ENCODE data around the gene ITGB3. TPM values are rescaled to one million over a fixed set of nuclear protein-coding genes. Genes with fewer than 3 reads are reported as not detected.

Gene ITGB3
- total and polyA plus RNA-seq, 9 of the 15 experiments (the other 6 are each of a cell fraction or from before 2014, with no cell fraction given) = 0.08 to 2.6 (median 0.62) TPM; not detected in 1

DNA sequence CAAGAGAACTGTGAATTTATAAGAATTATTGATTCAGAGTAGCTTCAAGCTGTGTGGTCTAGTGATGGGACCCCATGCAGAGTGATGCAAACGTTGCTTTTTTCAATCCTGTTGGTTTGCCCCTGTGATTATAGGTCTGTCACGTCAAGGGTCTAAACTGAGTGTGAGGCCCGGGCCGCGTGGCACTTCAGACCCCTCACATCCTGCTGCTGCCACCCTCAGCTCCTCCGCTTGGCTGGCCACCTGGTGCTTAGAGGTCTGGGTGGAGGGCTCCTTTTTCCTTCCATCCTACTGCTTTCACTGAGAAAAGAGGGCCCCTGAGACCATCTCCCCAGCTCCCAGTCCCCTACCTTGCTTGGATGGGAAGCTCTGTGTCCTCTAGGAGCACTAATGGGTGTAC lies 32.5 kb upstream of the ITGB3 start:
- Histone ChIP-seq H3K27ac (ENCODE audit: extremely low read depth, low read depth, low read length) (no peak overlapping the region), H3K36me3 (ENCODE audit: control insufficient read depth, insufficient read depth, low read length) (peaks cover 49% of the 10 kb centered on the region), H3K4me3 (no peak overlapping the region), H3K9me1 (ENCODE audit: control insufficient read depth, insufficient read depth, low read length) (no peaks in the 10 kb centered on the region), H3K9me3 (replicated peaks; ENCODE audit: control insufficient read depth, insufficient read depth, low read depth, low read length) (peaks cover 24% of the 10 kb centered on the region), H3K4me2 (ENCODE audit: insufficient read depth, low read length) (no peak overlapping the region), H2AFZ (ENCODE audit: low read depth, low read length) (no peak overlapping the region), H3K27me3 (ENCODE audit: control insufficient read depth in 2 of 2, insufficient read depth in 2 of 2, low read length in 2 of 2) (no peaks in the 10 kb centered on the region), H4K20me1 (replicated peaks; ENCODE audit: control insufficient read depth, insufficient read depth, low read length) (no peaks in the 10 kb centered on the region), H3K9ac (ENCODE audit: insufficient read depth in 1 of 2, low read depth in 2 of 2, low read length in 2 of 2) (no peak overlapping the region), H3K4me1 (replicated peaks in 1 of 2; ENCODE audit: control insufficient read depth in 2 of 2, insufficient read depth in 2 of 2, low read length in 2 of 2) (peaks cover 31 to 43% of the 10 kb centered on the region in 2 experiments; a peak in 4 of 5 replicates), H3K79me2 (ENCODE audit: control insufficient read depth, insufficient read depth, low read length) (peaks cover 12% of the 10 kb centered on the region; the same call in 2 of the 3 replicates)
- intact Hi-C loops (cut with micrococcal nuclease) = no loop called here
- ChIA-PET CTCF (ENCODE audit: low intra/inter-chr PET ratio) (no interaction called here), POLR2A (interaction anchor here (0.6 to 0.7 kb wide), 2 partner anchors 14 to 198 kb away, joined by 3 to 5 read pairs; no protein-coding TSS in a partner anchor)
- ATAC-seq (no peak), DNase-seq (ENCODE audit: extremely low read depth in 1 of 4, low spot score in 3 of 4) (no peak), FAIRE-seq (no peak)
- in situ Hi-C loops (cut with MboI) = loop anchor here (10.0 kb wide), 1 partner anchor 394 kb away; no protein-coding TSS in a partner anchor
- TF ChIP-seq ZNF133 (CRISPR knock-in tag; IDR thresholded peaks at IDR 0.05) = no peak
- no peak for TF ChIP-seq CHD2 (IDR thresholded peaks at IDR 0.05; ENCODE audit: low read depth, low read length)
- no TSS peak for BruUV-seq (replicated peaks)
- WGBS (ENCODE audit: insufficient coverage, low coverage, missing lambda C conversion rate) = 89% methylated on average over 6 of the region's 6 CpGs

DNA sequence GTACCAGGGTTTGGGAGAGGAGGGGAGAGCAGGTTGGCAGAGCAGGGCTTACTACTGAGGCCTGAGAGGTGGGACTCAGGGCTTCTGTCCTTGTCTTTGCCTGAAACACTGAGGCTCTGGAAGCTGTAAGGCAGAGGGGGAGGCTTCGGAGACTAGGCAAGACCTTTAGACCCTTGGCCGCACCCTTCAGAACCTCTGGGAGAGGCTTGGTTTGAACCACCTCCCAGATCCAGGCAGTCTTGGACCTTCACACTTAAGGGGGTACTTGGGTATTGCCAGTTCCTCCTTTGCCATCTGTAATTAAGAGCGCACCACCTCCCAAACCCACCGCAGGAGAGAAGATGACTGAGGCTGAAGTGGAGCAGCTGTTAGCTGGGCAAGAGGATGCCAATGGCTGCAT lies 31.6 kb upstream of the ITGB3 start:
- no peaks in the 10 kb centered on the region for H4K20me1 ChIP-seq (replicated peaks; ENCODE audit: control insufficient read depth, insufficient read depth, low read length)
- POLR2A ChIA-PET = no interaction called here
- FAIRE-seq (no peak), ATAC-seq (no peak), DNase-seq (ENCODE audit: extremely low read depth in 1 of 4, low spot score in 3 of 4) (no peak)
- TF ChIP-seq, protein P1, sequence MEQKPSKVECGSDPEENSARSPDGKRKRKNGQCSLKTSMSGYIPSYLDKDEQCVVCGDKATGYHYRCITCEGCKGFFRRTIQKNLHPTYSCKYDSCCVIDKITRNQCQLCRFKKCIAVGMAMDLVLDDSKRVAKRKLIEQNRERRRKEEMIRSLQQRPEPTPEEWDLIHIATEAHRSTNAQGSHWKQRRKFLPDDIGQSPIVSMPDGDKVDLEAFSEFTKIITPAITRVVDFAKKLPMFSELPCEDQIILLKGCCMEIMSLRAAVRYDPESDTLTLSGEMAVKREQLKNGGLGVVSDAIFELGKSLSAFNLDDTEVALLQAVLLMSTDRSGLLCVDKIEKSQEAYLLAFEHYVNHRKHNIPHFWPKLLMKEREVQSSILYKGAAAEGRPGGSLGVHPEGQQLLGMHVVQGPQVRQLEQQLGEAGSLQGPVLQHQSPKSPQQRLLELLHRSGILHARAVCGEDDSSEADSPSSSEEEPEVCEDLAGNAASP (IDR thresholded peaks at IDR 0.05) = no peak
- in situ Hi-C loops (cut with MboI) (loop anchor here (10.0 kb wide), 1 partner anchor 393 kb away; no protein-coding TSS in a partner anchor), intact Hi-C loops (cut with micrococcal nuclease) (no loop called here)
- H3K9ac ChIP-seq (ENCODE audit: insufficient read depth in 1 of 2, low read depth in 2 of 2, low read length in 2 of 2) = no peak overlapping the region
- H3K9me3 ChIP-seq (replicated peaks; ENCODE audit: control insufficient read depth, insufficient read depth, low read depth, low read length) = peaks cover 24% of the 10 kb centered on the region
- H3K9me1 ChIP-seq (ENCODE audit: control insufficient read depth, insufficient read depth, low read length) = no peaks in the 10 kb centered on the region
- H3K4me1 ChIP-seq (replicated peaks in 1 of 2; ENCODE audit: control insufficient read depth in 2 of 2, insufficient read depth in 2 of 2, low read length in 2 of 2) = peaks cover 31 to 43% of the 10 kb centered on the region in 2 experiments; a peak in 4 of 5 replicates
- H3K36me3 ChIP-seq (ENCODE audit: control insufficient read depth, insufficient read depth, low read length) = peaks cover 49% of the 10 kb centered on the region
- WGBS (ENCODE audit: insufficient coverage, low coverage, missing lambda C conversion rate) = 96% methylated on average over 4 of the region's 4 CpGs
- H3K4me2 ChIP-seq (ENCODE audit: insufficient read depth, low read length) = no peak overlapping the region
- no TSS peak for BruUV-seq (replicated peaks)
- no peak overlapping the region for H3K27ac ChIP-seq (ENCODE audit: extremely low read depth, low read depth, low read length)
- H3K27me3 ChIP-seq (ENCODE audit: control insufficient read depth in 2 of 2, insufficient read depth in 2 of 2, low read length in 2 of 2) = no peaks in the 10 kb centered on the region
- H3K4me3 ChIP-seq = no peak overlapping the region
- no peak overlapping the region for H2AFZ ChIP-seq (ENCODE audit: low read depth, low read length)
- CTCF ChIA-PET (ENCODE audit: low intra/inter-chr PET ratio) = no interaction called here
- H3K79me2 ChIP-seq (ENCODE audit: control insufficient read depth, insufficient read depth, low read length) = peaks cover 12% of the 10 kb centered on the region; the same call in 2 of the 3 replicates
